ENCODE results near the gene TAOK3.
A peak's percentile ranks its signal among the peaks of the same experiment; 100 is the strongest.
"Not testable (repeated sequence)": the region's sequence is repeated elsewhere in the genome, so short reads cannot be mapped to it uniquely, and the experiment has no call there.

Gene TAOK3

DNA sequence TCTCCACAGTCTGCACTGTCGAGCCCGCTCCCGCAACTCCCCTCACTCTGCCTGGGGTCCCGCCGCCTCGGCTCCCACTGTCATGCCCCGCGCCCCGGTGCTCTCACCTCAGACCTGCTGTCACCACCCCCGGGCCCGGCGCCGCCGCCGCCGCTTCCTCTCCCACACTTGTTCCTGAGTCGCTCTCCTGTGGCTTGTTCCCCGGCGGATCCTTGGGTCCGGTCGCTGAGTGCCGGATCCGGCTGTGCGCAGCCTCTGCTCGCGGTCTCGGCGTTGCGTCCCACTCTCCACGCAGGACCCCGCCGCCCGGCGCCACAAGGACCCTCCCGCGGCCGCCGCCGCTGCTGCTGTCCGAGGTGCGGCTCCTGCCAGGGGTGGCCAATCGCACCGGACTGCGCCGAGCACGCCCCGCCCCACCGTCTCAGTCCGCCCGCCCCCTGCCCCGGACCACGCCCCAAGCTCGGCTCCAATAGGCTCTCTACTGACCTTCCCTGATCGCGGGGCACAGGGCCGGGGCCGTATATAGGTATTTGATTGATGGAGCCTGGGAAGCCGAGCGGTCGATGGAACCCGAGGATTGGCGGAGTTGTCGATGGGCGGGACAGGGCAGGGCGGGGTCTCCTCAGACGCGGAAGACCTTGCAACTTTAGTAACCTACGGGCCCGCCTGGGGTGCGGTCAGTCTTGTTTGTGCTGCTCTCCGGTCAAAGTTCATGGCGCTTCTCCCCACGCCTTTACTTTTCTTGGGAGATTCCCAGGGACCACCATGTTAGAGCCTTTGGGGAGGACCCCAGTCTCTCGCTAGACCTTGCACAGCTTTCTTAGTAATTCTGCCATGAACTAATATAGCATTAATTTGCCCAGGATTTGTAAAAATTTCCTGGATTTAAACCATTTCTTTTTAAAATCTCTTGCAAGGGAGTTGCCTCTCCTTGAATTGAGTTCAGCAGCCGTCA, at the start of gene TAOK3:
TAOK3 (minus strand) TSS at position 367 of the 955 bp plus-strand sequence. CDS start 117,340 bp downstream, outside the sequence.
- DNase-seq (ENCODE audit: low spot score) = peak; percentile 98

- DNase-seq (ENCODE audit: low spot score) = no peak
Observed at GRCh38 chr12:118420673-118421072, 48.0 kb upstream of the TAOK3 start.

DNA sequence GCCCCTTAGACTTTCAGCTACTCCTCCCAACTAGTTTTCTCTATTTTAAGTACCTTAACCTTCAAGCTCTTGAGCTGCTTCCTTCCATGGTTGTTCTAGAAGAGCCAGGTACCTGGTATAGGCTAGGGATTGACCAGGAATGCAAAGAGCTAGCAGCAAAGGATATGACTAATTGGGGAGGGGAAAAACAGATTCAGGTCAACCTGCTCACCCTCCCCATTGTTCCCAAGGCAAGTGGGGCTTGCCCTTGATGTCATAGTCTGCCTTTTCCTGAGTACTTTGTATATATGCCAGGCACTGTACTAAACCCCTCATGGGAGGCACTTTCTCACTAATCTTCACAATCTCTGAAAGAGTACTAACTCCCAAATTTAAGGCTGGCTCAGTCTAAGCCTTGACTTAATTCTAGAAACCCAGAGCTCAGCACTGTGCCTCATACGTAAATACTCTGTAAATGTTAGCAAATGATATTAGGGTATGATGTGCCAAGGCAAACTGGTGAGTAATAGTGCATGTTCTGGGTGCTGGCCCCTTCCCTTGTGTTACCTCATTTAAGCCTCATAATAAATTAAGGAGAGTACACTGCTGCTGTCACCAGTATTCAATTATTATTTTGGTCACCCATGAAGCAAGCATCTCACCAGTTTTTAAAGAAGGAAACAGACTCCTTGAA, 45.8 kb upstream of the TAOK3 start:
- DNase-seq (ENCODE audit: low spot score) = no peak

DNA sequence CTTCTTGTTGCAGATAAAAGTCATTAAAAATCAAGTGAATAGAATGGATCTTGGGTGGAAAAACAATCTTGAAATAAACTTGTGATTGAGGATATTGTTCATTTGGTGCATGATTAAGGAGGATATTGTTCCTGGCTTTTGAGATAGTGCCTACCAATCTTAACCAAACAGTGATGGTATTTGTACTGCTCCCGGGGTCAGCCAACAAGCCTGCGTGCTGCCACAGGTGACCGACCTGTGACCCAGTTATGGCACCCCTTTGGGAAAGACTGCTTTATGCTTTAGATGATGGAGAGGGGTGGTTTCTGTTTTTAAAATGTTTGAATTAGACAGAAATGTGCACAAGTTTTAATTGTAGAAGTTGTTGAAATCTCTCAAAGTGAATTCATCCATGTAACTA, 45.2 kb upstream of the TAOK3 start:
- DNase-seq (ENCODE audit: low spot score) = no peak

GRCh38 chr12:118409834-118410233, 37.1 kb upstream of the TAOK3 start:
- no peak for DNase-seq (ENCODE audit: low spot score)

DNA sequence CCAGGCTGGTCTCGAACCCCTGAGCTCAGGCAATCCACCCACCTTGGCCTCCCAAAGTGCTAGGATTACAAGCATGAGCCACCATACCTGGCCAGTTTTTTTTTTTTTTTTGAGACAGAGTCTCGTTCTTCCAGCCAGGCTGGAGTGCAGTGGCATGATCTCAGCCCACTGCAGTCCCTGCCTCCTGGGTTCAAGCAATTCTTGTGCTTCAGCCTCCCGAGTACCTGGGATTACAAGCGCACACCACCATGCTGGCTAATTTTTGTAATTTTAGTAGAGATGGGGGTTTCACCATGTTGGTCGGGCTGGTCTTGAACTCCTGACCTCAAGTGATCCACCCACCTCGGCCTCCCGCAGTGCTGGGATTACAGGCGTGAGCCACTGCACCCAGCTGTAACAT, 35.5 kb upstream of the TAOK3 start:
- not testable (repeated sequence) for DNase-seq (ENCODE audit: low spot score)

DNA sequence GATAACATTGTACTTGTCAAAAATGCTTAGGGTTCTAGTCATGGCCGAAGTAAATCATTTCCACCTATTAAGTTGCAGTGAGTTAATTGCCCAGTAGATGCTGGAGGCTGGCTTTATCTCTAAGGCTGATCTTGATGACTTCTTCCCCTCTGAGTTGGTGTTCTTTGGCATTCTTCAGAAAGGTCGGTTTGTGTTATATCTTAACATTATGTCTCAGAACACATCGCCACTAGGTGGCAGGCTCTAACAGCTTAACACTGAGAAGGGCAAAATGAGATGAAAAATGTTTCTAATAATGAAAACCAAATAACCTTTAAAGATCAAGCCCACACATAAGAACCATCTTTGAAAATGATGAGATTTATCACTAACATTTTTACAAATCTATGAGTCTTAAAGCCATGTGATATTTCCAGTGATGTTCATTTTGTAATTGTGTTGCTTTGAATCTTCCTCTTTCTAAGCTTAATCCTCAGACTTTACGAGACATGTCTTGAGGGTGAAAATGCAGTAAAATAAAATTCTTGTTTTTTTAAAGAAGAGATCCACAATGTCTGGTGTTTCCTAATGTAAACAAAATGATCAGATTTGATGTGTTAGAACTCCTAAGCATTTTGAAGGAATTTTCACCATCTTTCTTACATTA, 32.3 kb upstream of the TAOK3 start:
- DNase-seq (ENCODE audit: low spot score) = peak; percentile 39

- no peak for DNase-seq (ENCODE audit: low spot score)
Observed at GRCh38 chr12:118402251-118402650, 29.5 kb upstream of the TAOK3 start.

DNA sequence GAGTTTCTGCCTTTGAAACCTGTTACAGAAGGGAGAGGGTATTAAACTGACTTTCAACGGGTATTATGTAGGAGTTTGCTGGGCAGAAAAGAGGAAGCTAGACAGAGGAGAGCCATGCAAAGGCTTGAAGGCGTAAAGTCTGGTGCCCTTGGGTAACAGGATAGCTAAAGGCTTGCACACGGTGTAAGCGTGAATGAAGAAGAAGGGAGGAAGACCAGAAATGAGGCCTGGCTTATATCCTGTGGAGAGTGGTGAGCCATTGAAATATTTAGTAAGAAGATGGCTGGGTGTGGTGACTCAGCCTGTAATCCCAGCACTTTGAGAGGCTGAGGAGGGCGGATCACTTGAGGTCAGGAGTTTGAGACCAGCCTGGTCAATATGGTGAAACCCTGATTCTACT, 26.2 kb upstream of the TAOK3 start:
- no peak for DNase-seq (ENCODE audit: low spot score)

DNA sequence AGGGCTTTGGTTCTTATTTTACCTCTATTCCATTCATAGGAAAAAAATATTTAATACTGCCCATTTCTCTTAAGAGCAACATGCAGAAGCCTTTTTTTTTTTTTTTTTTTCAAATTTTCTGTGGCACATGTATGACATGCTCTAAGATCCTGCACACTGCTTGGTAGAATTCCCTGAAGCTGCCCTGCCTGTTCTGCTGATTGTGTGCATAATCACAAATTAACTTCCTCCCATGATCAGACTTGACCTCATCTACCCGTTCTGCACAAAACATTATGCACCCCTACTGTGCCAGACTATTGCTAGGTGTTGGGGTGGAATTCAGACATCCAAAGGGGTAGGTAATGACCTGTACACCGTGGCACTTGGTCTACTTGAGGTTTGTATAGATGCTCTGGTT, 25.8 kb upstream of the TAOK3 start:
- no peak for DNase-seq (ENCODE audit: low spot score)

DNA sequence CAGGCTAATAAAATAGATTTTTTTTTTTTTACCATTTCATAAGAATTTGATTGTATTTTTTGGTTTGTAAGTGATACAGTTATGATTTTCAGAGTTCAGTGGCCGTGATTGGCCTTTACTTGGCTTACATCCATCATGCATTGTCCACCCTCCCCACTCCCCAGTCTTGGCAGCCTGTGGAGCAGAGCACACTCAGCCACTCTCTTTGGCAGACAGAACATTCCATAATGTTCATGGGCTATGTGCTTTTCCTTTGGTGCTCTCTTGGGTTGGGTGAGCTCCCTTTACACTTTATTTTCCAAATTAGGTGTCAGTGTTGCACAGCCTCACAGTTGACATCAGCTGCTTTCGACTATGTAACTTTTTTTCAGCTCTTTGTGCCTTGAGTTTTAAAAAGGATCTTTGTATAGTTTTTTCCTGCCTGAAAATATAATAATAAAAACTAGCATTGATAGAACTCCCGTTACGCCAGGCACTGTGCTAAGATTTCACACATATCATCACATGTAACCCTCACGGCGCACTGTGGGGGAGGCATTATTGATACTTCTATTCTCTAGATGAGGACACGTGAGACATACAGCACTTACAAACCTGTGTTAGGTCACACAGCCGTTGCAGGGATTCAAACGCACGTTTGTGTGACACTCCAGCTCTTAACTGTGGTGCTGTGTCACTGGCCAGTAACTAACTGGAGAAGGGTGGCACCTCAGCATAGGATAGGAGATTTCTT, 25.2 kb upstream of the TAOK3 start:
- no peak for DNase-seq (ENCODE audit: low spot score)

- no peak for DNase-seq (ENCODE audit: low spot score)
Observed at GRCh38 chr12:118391836-118392235, 19.1 kb upstream of the TAOK3 start.

GRCh38 chr12:118391424-118391823, 18.7 kb upstream of the TAOK3 start:
- no peak for DNase-seq (ENCODE audit: low spot score)

DNA sequence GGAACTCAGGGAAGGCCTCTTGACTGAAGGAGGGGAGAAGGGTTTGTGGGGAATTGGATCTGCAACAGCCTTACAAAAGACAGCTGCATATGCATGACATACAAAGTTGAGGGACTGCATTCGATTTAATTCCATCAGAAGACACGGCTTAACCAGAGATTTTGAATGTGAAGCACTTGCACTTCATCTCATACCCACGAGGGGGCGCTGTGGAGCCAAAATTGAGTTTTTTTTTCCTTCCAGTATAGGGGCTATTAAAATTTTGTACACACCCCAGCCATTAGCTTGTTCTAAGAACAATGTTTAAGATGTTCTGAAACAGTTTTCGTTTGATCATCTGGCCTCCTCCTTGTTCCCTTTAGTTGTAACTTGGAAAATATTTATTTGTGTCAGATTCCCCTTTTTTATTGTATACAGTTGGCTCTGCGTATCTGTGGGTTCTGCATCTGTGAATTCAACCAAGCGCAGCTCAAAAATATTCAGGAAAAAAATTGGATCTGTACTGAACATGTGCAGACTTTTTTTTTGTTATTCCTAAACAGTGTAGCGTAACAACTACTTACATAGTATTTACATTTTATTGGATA, 5.3 kb upstream of the TAOK3 start:
- DNase-seq (ENCODE audit: low spot score) = peak; percentile 50

- no peak for DNase-seq (ENCODE audit: low spot score)
Observed at GRCh38 chr12:118377021-118377883, 4.5 kb upstream of the TAOK3 start.

DNA sequence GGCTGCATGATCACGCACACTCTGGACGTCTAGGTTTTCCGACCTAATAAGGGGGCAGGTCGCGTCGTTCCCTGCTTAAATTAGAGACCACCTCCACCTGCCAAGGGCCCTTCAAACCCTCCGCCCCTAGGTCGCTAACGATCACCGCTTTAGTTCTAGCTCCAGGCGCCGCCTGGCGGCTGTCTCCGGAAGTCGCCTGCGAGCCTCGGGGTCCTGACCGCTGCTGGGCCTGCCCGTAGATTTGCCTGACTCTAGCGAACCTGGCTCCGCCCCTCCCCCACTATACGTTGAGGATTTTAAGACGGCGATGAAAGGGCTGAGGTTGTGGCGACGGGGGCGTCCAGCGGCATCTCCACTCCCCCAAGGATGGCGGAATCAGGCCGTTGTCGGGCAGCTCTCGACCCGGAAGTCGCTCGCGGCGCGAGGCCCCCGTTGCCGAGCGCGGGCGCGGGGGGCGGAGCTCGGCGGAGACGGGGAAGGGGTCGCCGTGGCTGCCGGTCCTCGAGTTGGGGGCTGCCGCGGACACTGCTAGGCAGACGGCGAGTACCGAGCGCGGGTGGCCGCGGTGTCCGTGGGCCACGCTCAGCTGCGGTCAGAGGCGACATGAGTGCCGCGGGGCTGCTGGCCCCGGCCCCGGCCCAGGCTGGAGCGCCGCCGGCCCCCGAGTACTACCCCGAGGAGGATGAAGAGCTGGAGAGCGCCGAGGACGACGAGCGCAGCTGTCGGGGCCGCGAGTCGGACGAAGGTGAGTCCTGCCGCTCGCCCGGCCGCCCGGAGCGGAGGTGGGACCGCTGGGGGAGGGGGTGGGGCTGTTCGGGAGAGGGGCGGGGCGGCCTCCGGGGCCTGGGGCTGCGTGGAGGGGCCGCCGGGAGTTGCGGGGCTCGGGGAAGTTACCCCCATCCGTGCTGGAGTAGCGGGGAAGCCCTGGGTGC, 3.6 kb upstream of the TAOK3 start, which contains the start of gene SUDS3:
SUDS3 (plus strand) TSS at position 467 of the 932 bp plus-strand sequence; CDS start at position 604, 137 bp downstream.
- DNase-seq (ENCODE audit: low spot score) = peak; percentile 68

GRCh38 chr12:118375348-118375747, 2.6 kb upstream of the TAOK3 start:
- no peak for DNase-seq (ENCODE audit: low spot score)

DNA sequence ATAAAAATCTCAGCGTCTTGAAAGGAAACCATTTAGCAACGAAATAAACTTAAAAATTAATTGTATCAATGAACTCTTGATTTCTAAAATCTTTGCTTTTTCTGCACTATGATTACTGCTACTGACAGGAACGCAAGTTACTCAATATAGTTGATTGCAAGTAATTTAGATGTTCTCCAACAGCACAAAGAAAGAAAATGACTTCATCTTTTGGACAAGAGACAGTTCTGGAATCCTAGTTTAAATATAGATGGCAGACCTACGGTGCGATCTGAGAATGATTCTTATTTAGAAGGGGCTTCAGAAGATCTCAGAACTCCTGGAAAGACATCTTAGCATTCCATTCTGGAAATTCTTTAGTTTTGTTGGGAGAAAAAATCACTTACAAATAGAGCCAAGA, 2.2 kb upstream of the TAOK3 start:
- DNase-seq (ENCODE audit: low spot score) = no peak

DNA sequence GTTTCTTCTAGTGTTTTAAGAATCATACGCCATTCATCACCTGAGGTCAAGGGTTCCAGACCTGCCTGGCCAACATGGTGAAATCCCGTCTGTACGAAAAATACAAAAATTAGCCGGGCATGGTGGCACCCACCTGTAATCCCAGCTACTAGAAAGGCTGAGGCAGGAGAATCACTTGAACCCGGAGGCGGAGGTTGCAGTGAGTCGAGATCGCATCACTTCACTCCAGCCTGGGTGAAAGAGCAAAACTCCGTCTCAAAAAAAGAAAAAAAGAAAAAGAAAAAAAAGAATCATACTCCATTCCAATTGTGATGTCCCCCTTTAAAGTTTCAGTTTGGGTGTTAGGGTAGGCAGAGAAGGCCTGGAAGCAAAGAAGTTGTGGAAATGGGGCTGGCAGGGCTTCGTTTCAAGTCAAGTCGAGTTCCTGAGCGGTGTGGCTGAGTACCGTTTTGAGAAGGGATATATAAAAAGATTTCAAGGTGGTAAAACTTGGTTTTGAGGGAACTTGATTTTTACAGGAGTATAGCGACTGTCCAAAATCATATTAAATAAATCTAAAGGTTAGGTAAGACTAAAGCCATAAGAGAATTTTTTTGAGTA, 1.5 kb upstream of the TAOK3 start:
- DNase-seq (ENCODE audit: low spot score) = no peak
